GM23338 (cell line): ENCODE data around the gene RNF43.

Source experiments
- CREB1 ChIP-seq: fragments of 250-450 bp; sonication (Bioruptor Pico); IDR thresholded peaks from 2 replicates; pipeline ENCODE4 v1.5.0; 2020; ENCODE audit warnings: low read depth, mild to moderate bottlenecking, moderate library complexity
- ETS1 ChIP-seq: IDR thresholded peaks from 2 replicates; pipeline ENCODE4 v1.6.1; 2016; ENCODE audit warnings: antibody characterized with exemption
- EZH2 ChIP-seq: fragments of 200-600 bp; sonication (generic); IDR thresholded peaks from one replicate; pipeline ENCODE4 v1.8.0; 2017; ENCODE audit warnings: antibody characterized with exemption, mild to moderate bottlenecking, low read depth; ENCODE audit not compliant: unreplicated experiment
- EZH2phosphoT487 ChIP-seq: fragments of 200-600 bp; sonication (generic); IDR thresholded peaks from one replicate; pipeline ENCODE4 v1.8.1; 2018; ENCODE audit warnings: antibody characterized with exemption; ENCODE audit not compliant: unreplicated experiment
- JUNB ChIP-seq: IDR thresholded peaks from one replicate; pipeline ENCODE4 v1.6.1; 2016; ENCODE audit warnings: antibody characterized with exemption; ENCODE audit not compliant: unreplicated experiment
- NANOG ChIP-seq: IDR thresholded peaks from 2 replicates; pipeline ENCODE4 v1.6.1; 2016; ENCODE audit warnings: antibody characterized with exemption, borderline replicate concordance
- POLR2AphosphoS5 ChIP-seq: IDR thresholded peaks from 2 replicates; pipeline ENCODE4 v1.6.1; 2016; ENCODE audit warnings: antibody characterized with exemption, low read depth
- STAT1 ChIP-seq: IDR thresholded peaks from one replicate; pipeline ENCODE4 v1.6.1; 2016; ENCODE audit warnings: antibody characterized with exemption; ENCODE audit not compliant: unreplicated experiment
- ZNF114 ChIP-seq: fragments of 250-450 bp; sonication (Bioruptor Pico); IDR thresholded peaks from 2 replicates; pipeline ENCODE4 v1.5.0; 2020; ENCODE audit warnings: mild to moderate bottlenecking, moderate library complexity
- ZNF331 ChIP-seq: fragments of 250-450 bp; sonication (Bioruptor Pico); IDR thresholded peaks from 2 replicates; pipeline ENCODE4 v1.5.0; 2020; ENCODE audit warnings: low read depth, mild to moderate bottlenecking, moderate library complexity
- TF ChIP-seq, protein P1 (sequence below), 2 experiments: fragments of 200-600 bp in 1 of 2; sonication (generic) in 1 of 2; conservative IDR thresholded peaks; 2 replicates each; pipeline versions ENCODE4 v1.5.1 to v1.6.1; 2016 to 2017; ENCODE audit warnings: antibody characterized with exemption in 2 of 2, low read depth in 2 of 2, mild to moderate bottlenecking in 2 of 2, moderate library complexity in 1 of 2
- TF ChIP-seq, protein P2 (sequence below): IDR thresholded peaks from one replicate; pipeline ENCODE4 v1.6.1; 2018; ENCODE audit warnings: antibody characterized with exemption; ENCODE audit not compliant: unreplicated experiment
- TF ChIP-seq, protein P3 (sequence below): fragments of 250-450 bp; sonication (Bioruptor Pico); IDR thresholded peaks from 2 replicates; pipeline ENCODE4 v1.5.0; 2020; ENCODE audit warnings: mild to moderate bottlenecking, moderate library complexity

GRCh38 chr17:58399974-58400373, 17.4 kb downstream of the RNF43 start:
- TF ChIP-seq, protein P1, sequence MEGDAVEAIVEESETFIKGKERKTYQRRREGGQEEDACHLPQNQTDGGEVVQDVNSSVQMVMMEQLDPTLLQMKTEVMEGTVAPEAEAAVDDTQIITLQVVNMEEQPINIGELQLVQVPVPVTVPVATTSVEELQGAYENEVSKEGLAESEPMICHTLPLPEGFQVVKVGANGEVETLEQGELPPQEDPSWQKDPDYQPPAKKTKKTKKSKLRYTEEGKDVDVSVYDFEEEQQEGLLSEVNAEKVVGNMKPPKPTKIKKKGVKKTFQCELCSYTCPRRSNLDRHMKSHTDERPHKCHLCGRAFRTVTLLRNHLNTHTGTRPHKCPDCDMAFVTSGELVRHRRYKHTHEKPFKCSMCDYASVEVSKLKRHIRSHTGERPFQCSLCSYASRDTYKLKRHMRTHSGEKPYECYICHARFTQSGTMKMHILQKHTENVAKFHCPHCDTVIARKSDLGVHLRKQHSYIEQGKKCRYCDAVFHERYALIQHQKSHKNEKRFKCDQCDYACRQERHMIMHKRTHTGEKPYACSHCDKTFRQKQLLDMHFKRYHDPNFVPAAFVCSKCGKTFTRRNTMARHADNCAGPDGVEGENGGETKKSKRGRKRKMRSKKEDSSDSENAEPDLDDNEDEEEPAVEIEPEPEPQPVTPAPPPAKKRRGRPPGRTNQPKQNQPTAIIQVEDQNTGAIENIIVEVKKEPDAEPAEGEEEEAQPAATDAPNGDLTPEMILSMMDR (conservative IDR thresholded peaks at IDR 0.05; ENCODE audit: low read depth in 2 of 2): no peak
- TF ChIP-seq EZH2phosphoT487 (no peak), EZH2 (no peak), POLR2AphosphoS5 (no peak), CREB1 (CRISPR knock-in tag) (no peak), NANOG (no peak), JUNB (no peak), ZNF114 (CRISPR knock-in tag) (no peak), ZNF331 (no peak), STAT1 (no peak), ETS1 (no peak)
- TF ChIP-seq, protein P2, sequence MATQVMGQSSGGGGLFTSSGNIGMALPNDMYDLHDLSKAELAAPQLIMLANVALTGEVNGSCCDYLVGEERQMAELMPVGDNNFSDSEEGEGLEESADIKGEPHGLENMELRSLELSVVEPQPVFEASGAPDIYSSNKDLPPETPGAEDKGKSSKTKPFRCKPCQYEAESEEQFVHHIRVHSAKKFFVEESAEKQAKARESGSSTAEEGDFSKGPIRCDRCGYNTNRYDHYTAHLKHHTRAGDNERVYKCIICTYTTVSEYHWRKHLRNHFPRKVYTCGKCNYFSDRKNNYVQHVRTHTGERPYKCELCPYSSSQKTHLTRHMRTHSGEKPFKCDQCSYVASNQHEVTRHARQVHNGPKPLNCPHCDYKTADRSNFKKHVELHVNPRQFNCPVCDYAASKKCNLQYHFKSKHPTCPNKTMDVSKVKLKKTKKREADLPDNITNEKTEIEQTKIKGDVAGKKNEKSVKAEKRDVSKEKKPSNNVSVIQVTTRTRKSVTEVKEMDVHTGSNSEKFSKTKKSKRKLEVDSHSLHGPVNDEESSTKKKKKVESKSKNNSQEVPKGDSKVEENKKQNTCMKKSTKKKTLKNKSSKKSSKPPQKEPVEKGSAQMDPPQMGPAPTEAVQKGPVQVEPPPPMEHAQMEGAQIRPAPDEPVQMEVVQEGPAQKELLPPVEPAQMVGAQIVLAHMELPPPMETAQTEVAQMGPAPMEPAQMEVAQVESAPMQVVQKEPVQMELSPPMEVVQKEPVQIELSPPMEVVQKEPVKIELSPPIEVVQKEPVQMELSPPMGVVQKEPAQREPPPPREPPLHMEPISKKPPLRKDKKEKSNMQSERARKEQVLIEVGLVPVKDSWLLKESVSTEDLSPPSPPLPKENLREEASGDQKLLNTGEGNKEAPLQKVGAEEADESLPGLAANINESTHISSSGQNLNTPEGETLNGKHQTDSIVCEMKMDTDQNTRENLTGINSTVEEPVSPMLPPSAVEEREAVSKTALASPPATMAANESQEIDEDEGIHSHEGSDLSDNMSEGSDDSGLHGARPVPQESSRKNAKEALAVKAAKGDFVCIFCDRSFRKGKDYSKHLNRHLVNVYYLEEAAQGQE: no peak
- TF ChIP-seq, protein P3, sequence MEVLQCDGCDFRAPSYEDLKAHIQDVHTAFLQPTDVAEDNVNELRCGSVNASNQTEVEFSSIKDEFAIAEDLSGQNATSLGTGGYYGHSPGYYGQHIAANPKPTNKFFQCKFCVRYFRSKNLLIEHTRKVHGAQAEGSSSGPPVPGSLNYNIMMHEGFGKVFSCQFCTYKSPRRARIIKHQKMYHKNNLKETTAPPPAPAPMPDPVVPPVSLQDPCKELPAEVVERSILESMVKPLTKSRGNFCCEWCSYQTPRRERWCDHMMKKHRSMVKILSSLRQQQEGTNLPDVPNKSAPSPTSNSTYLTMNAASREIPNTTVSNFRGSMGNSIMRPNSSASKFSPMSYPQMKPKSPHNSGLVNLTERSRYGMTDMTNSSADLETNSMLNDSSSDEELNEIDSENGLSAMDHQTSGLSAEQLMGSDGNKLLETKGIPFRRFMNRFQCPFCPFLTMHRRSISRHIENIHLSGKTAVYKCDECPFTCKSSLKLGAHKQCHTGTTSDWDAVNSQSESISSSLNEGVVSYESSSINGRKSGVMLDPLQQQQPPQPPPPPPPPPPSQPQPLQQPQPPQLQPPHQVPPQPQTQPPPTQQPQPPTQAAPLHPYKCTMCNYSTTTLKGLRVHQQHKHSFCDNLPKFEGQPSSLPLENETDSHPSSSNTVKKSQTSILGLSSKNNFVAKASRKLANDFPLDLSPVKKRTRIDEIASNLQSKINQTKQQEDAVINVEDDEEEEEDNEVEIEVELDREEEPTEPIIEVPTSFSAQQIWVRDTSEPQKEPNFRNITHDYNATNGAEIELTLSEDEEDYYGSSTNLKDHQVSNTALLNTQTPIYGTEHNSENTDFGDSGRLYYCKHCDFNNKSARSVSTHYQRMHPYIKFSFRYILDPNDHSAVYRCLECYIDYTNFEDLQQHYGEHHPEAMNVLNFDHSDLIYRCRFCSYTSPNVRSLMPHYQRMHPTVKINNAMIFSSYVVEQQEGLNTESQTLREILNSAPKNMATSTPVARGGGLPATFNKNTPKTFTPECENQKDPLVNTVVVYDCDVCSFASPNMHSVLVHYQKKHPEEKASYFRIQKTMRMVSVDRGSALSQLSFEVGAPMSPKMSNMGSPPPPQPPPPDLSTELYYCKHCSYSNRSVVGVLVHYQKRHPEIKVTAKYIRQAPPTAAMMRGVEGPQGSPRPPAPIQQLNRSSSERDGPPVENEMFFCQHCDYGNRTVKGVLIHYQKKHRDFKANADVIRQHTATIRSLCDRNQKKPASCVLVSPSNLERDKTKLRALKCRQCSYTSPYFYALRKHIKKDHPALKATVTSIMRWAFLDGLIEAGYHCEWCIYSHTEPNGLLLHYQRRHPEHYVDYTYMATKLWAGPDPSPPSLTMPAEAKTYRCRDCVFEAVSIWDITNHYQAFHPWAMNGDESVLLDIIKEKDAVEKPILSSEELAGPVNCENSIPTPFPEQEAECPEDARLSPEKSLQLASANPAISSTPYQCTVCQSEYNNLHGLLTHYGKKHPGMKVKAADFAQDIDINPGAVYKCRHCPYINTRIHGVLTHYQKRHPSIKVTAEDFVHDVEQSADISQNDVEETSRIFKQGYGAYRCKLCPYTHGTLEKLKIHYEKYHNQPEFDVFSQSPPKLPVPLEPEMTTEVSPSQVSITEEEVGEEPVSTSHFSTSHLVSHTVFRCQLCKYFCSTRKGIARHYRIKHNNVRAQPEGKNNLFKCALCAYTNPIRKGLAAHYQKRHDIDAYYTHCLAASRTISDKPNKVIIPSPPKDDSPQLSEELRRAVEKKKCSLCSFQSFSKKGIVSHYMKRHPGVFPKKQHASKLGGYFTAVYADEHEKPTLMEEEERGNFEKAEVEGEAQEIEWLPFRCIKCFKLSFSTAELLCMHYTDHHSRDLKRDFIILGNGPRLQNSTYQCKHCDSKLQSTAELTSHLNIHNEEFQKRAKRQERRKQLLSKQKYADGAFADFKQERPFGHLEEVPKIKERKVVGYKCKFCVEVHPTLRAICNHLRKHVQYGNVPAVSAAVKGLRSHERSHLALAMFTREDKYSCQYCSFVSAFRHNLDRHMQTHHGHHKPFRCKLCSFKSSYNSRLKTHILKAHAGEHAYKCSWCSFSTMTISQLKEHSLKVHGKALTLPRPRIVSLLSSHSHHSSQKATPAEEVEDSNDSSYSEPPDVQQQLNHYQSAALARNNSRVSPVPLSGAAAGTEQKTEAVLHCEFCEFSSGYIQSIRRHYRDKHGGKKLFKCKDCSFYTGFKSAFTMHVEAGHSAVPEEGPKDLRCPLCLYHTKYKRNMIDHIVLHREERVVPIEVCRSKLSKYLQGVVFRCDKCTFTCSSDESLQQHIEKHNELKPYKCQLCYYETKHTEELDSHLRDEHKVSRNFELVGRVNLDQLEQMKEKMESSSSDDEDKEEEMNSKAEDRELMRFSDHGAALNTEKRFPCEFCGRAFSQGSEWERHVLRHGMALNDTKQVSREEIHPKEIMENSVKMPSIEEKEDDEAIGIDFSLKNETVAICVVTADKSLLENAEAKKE (CRISPR knock-in tag): no peak
